Mesendoderm (in vitro differentiated cells): Measurements from ENCODE around the gene ERG.

ENCODE experiments used
- DNase-seq: peaks from one replicate; pipeline ENCODE4 v3.0.0; 2013
- H2AK5ac ChIP-seq: 2 replicates; pipeline ENCODE4 v1.6.1; 2013; ENCODE audit warnings: low read length, inconsistent platforms
- H2BK120ac ChIP-seq: 2 replicates; pipeline ENCODE4 v1.6.1; 2013; ENCODE audit warnings: low read depth, mild to moderate bottlenecking, low read length, moderate library complexity, mixed read lengths
- H2BK15ac ChIP-seq: replicated peaks from 2 replicates; pipeline ENCODE4 v1.6.1; 2013; ENCODE audit warnings: low read depth, mild to moderate bottlenecking, moderate library complexity
- H2BK5ac ChIP-seq: 2 replicates; pipeline ENCODE4 v1.6.1; 2013; ENCODE audit warnings: low read length, inconsistent platforms
- H3K18ac ChIP-seq: 2 replicates; pipeline ENCODE4 v1.6.1; 2013; ENCODE audit warnings: mild to moderate bottlenecking, low read length, mixed read lengths
- H3K23ac ChIP-seq: one replicate; pipeline ENCODE4 v1.6.1; 2013; ENCODE audit warnings: low read length
- H3K27ac ChIP-seq: 2 replicates; pipeline ENCODE4 v1.5.1; 2013; ENCODE audit warnings: low read depth, mild to moderate bottlenecking, inconsistent platforms, low read length, moderate library complexity
- H3K27me3 ChIP-seq: 2 replicates; pipeline ENCODE4 v1.6.1; 2013; ENCODE audit warnings: low read length, control low read depth, mild to moderate bottlenecking, inconsistent platforms; ENCODE audit not compliant: insufficient read depth, poor library complexity
- H3K36me3 ChIP-seq: 2 replicates; pipeline ENCODE4 v1.6.1; 2013; ENCODE audit warnings: low read length, inconsistent platforms; ENCODE audit not compliant: control insufficient read depth, insufficient read depth
- H3K4ac ChIP-seq: one replicate; pipeline ENCODE4 v1.6.1; 2013; ENCODE audit warnings: low read depth, mild to moderate bottlenecking, low read length, moderate library complexity
- H3K4me1 ChIP-seq: 2 replicates; pipeline ENCODE4 v1.6.1; 2013; ENCODE audit warnings: low read depth, low read length, inconsistent platforms; ENCODE audit not compliant: control insufficient read depth
- H3K4me2 ChIP-seq: 2 replicates; pipeline ENCODE4 v1.6.1; 2013; ENCODE audit warnings: low read length
- H3K4me3 ChIP-seq: 2 replicates; pipeline ENCODE4 v1.5.1; 2013; ENCODE audit warnings: mild to moderate bottlenecking, low read length
- H3K56ac ChIP-seq: one replicate; pipeline ENCODE4 v1.6.1; 2013; ENCODE audit warnings: low read length
- H3K79me1 ChIP-seq: 2 replicates; pipeline ENCODE4 v1.6.1; 2013; ENCODE audit warnings: low read length, inconsistent platforms
- H3K79me2 ChIP-seq: 2 replicates; pipeline ENCODE4 v1.6.1; 2013; ENCODE audit warnings: mild to moderate bottlenecking, low read length; ENCODE audit not compliant: control insufficient read depth, insufficient read depth
- H3K9ac ChIP-seq: 2 replicates; pipeline ENCODE4 v1.6.1; 2013; ENCODE audit warnings: low read length, inconsistent platforms
- H4K5ac ChIP-seq: one replicate; pipeline ENCODE4 v1.6.1; 2013; ENCODE audit warnings: low read length
- H4K8ac ChIP-seq: one replicate; pipeline ENCODE4 v1.6.1; 2013; ENCODE audit warnings: low read depth, mild to moderate bottlenecking, control low read depth, low read length, moderate library complexity
- WGBS: extraction: QIAGEN DNeasy Blood & Tissue Kit; methylation state at CpG from one replicate; pipeline ENCODE4 v1.1.7; 2013; ENCODE audit warnings: low lambda C conversion rate, missing lambda C conversion rate; ENCODE audit not compliant: insufficient coverage; ENCODE audit errors: extremely low coverage; 5-methylcytosine and 5-hydroxymethylcytosine counted together

The ERG gene

DNA sequence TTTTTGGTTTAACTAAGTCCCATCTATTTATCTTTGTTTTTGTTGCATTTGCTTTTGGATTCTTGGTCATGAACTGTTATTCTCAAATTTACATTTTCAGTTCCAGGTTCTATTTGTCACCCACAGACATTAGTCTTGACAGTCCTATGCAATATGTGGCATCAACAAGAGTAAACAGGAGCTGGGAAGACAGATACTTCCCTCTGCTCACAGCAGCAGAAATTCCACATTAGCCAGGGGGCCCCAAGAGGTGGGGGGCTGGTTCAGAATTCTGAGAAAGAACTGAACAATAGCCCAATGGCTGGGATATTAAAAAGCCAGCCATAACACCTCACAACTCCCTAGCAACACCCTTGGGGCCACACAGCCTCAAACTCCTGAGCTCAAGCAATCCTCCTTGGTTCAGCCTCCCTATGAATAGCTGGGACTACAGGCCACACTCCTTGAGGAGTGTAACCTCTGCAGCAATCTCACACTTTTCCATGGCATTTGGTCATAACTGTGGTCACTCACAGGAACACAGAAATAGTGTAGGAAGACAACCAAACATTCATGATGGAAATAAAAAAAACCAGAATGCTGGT, 67.8 kb downstream of the ERG start:
- Histone ChIP-seq H3K27ac (no peak overlapping the region), H2BK120ac (no peak overlapping the region), H3K27me3 (no peaks in the 10 kb centered on the region), H3K4me1 (no peaks in the 10 kb centered on the region), H3K56ac (no peak overlapping the region), H4K8ac (no peak overlapping the region), H3K4ac (no peak overlapping the region), H3K18ac (no peak overlapping the region), H3K36me3 (no peaks in the 10 kb centered on the region), H3K79me2 (no peaks in the 10 kb centered on the region), H2BK5ac (no peak overlapping the region), H3K23ac (no peak overlapping the region), H3K79me1 (no peaks in the 10 kb centered on the region), H3K4me3 (no peak overlapping the region), H4K5ac (no peak overlapping the region), H2BK15ac (no peak overlapping the region), H2AK5ac (no peak overlapping the region), H3K4me2 (no peak overlapping the region), H3K9ac (no peak overlapping the region)
- no peak for DNase-seq

GRCh38 chr21:38429011-38429410, 69.3 kb downstream of the ERG start:
- H3K36me3 ChIP-seq, result no peaks in the 10 kb centered on the region
- H3K27ac ChIP-seq, result no peak overlapping the region
- H3K23ac ChIP-seq, result no peak overlapping the region
- H2BK15ac ChIP-seq, result no peak overlapping the region
- no peak overlapping the region for H3K4me3 ChIP-seq
- H4K5ac ChIP-seq, result no peak overlapping the region
- no peak for DNase-seq
- no peak overlapping the region for H2BK120ac ChIP-seq
- no peaks in the 10 kb centered on the region for H3K4me1 ChIP-seq
- H4K8ac ChIP-seq, result no peak overlapping the region
- H3K27me3 ChIP-seq, result no peaks in the 10 kb centered on the region
- no peaks in the 10 kb centered on the region for H3K79me2 ChIP-seq
- no peak overlapping the region for H3K18ac ChIP-seq
- H3K79me1 ChIP-seq, result no peaks in the 10 kb centered on the region
- no peak overlapping the region for H3K9ac ChIP-seq
- no peak overlapping the region for H3K56ac ChIP-seq
- no peak overlapping the region for H3K4me2 ChIP-seq
- no CpG with 5 or more reads among the region's 2 CpGs for WGBS
- H2AK5ac ChIP-seq, result no peak overlapping the region
- no peak overlapping the region for H2BK5ac ChIP-seq
- H3K4ac ChIP-seq, result no peak overlapping the region

- Histone ChIP-seq H3K4me1 (no peaks in the 10 kb centered on the region), H3K27me3 (no peaks in the 10 kb centered on the region), H2AK5ac (no peak overlapping the region), H4K5ac (no peak overlapping the region), H3K79me1 (no peaks in the 10 kb centered on the region), H3K56ac (no peak overlapping the region), H3K79me2 (no peaks in the 10 kb centered on the region), H3K4me2 (no peak overlapping the region), H2BK120ac (no peak overlapping the region), H4K8ac (no peak overlapping the region), H2BK15ac (no peak overlapping the region), H3K18ac (no peak overlapping the region), H3K27ac (no peak overlapping the region), H3K4me3 (no peak overlapping the region), H3K4ac (no peak overlapping the region), H3K9ac (no peak overlapping the region), H2BK5ac (no peak overlapping the region), H3K36me3 (no peaks in the 10 kb centered on the region), H3K23ac (no peak overlapping the region)
- DNase-seq, result no peak
- no CpG with 5 or more reads among the region's 7 CpGs for WGBS
These were observed 70.1 kb downstream of the ERG start for GRCh38 chr21:38428211-38428610.

DNA sequence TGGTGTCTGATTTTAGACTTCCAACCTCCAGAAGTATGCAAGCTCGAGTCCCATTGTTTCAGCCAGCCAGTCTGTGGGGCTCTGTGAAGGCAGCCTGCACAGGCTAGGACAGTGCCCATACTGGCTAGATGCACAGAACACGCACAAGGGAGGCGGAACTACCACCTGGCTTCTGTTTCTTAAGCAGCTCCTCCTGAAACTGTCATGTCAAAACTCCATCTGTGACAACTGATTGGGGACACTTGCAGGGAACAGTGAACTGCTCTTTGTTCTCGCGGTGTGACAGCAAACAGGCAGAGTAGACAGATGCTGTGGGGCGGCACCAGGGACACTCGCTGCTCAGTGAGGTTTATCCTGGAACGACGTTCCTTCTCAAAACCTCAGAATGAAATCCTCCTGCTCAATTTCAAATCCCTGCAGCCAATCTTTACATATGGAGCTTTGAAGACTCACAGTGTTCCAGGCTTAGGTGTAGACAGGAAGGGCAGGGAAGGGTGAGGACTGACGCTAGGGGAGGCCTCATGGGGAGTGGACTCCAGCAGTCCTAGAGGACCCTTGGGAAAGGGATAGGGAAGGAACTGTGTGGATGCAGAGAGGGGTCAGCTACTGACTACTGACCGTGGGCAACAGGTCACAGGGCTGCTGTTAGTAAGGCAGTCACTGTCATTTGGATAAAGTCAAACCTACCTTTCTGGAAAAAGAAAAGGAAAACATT, 73.8 kb downstream of the ERG start:
- H2AK5ac ChIP-seq, result no peak overlapping the region
- H3K27ac ChIP-seq, result no peak overlapping the region
- no peak overlapping the region for H3K23ac ChIP-seq
- no peak overlapping the region for H2BK5ac ChIP-seq
- no peak for DNase-seq
- H3K4ac ChIP-seq, result no peak overlapping the region
- H2BK120ac ChIP-seq, result no peak overlapping the region
- H3K56ac ChIP-seq, result no peak overlapping the region
- H3K4me2 ChIP-seq, result no peak overlapping the region
- no peak overlapping the region for H3K4me3 ChIP-seq
- H3K36me3 ChIP-seq, result no peaks in the 10 kb centered on the region
- no peak overlapping the region for H2BK15ac ChIP-seq
- no peaks in the 10 kb centered on the region for H3K4me1 ChIP-seq
- no CpG with 5 or more reads among the region's 11 CpGs for whole genome bisulfite sequencing
- no peaks in the 10 kb centered on the region for H3K79me2 ChIP-seq
- no peaks in the 10 kb centered on the region for H3K79me1 ChIP-seq
- H3K18ac ChIP-seq, result no peak overlapping the region
- H4K5ac ChIP-seq, result no peak overlapping the region
- H4K8ac ChIP-seq, result no peak overlapping the region
- no peak overlapping the region for H3K9ac ChIP-seq
- H3K27me3 ChIP-seq, result no peaks in the 10 kb centered on the region

DNA sequence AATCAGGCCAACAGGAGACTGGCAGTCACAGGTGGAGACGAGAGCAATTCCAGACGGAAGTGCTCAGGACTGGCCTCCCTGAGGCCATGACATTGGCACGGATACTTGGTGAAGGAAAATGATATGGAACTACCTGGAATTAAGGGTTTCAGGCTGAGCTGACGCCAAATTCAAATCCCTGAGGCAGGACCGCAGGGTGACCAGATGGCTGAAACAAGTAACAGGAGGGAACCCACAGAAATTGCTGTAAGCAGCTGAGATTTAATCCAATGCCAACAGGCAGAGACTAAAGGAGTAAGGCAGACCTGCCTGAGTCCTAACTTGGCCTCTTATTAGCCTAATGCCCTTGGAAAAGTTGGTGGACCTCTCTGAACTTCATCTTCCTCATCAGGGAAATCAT, 76.2 kb downstream of the ERG start:
- Histone ChIP-seq H3K56ac (no peak overlapping the region), H2AK5ac (no peak overlapping the region), H3K9ac (no peak overlapping the region), H2BK5ac (no peak overlapping the region), H3K79me1 (no peaks in the 10 kb centered on the region), H4K8ac (no peak overlapping the region), H3K36me3 (no peaks in the 10 kb centered on the region), H3K23ac (no peak overlapping the region), H3K27me3 (no peaks in the 10 kb centered on the region), H2BK120ac (no peak overlapping the region), H3K4me1 (no peaks in the 10 kb centered on the region), H3K4me2 (no peak overlapping the region), H4K5ac (no peak overlapping the region), H2BK15ac (no peak overlapping the region), H3K4me3 (no peak overlapping the region), H3K4ac (no peak overlapping the region), H3K79me2 (no peaks in the 10 kb centered on the region), H3K27ac (no peak overlapping the region), H3K18ac (no peak overlapping the region)
- DNase-seq, result no peak
- no CpG with 5 or more reads among the region's 5 CpGs for WGBS

DNA sequence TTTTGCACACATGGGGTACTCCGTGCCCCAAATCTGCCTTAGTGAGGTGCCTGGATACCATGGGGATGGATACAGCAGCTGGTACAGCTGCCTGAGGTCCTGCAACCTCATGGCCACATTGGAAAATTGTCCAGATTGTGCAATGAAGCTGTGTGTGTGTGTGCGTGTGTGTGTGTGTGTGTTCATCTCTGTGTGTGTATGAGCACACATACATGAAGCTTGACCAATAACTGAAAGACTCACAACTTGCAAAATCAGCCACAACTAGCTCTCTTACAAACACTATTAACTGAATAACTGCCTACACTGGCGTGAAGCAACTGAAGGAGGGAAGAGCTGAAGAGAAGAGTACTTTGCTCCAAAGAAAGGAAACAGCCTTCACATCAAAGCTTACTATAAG, 78.1 kb downstream of the ERG start:
- Histone ChIP-seq H3K27ac (no peak overlapping the region), H3K56ac (no peak overlapping the region), H3K79me1 (no peaks in the 10 kb centered on the region), H3K4me2 (no peak overlapping the region), H4K8ac (no peak overlapping the region), H3K4me1 (no peaks in the 10 kb centered on the region), H3K36me3 (no peaks in the 10 kb centered on the region), H3K79me2 (no peaks in the 10 kb centered on the region), H2BK120ac (no peak overlapping the region), H2BK15ac (no peak overlapping the region), H3K23ac (no peak overlapping the region), H3K27me3 (no peaks in the 10 kb centered on the region), H3K9ac (no peak overlapping the region), H2AK5ac (no peak overlapping the region), H2BK5ac (no peak overlapping the region), H3K4me3 (no peak overlapping the region), H3K18ac (no peak overlapping the region), H4K5ac (no peak overlapping the region), H3K4ac (no peak overlapping the region)
- no CpG with 5 or more reads among the region's 3 CpGs for WGBS
- DNase-seq, result no peak
